Loucy (cell line): ENCODE results near the gene PNPLA1.

Experiments used
- H2AFZ ChIP-seq: fragments of 200-600 bp; sonication (generic); 2 replicates; pipeline ENCODE4 v1.6.0; 2016; ENCODE audit warnings: antibody characterized with exemption, mild to moderate bottlenecking, low read length, moderate library complexity
- H3F3A ChIP-seq: fragments of 200-600 bp; 2 replicates; pipeline ENCODE4 v1.6.0; 2016; ENCODE audit warnings: antibody characterized with exemption, low read depth, mild to moderate bottlenecking
- H3K27me3 ChIP-seq: fragments of 200-600 bp; sonication (generic); 2 replicates; pipeline ENCODE4 v1.6.1; 2014; ENCODE audit warnings: low read length, mild to moderate bottlenecking; ENCODE audit not compliant: insufficient read depth, poor library complexity, severe bottlenecking
- H3K36me3 ChIP-seq: fragments of 200-600 bp; sonication (generic); 2 replicates; pipeline ENCODE4 v1.6.1; 2016; ENCODE audit warnings: low read length; ENCODE audit not compliant: insufficient read depth
- H3K4me1 ChIP-seq: fragments of 200-600 bp; sonication (generic); 2 replicates; pipeline ENCODE4 v1.5.1; 2014; ENCODE audit warnings: low read length, mild to moderate bottlenecking; ENCODE audit not compliant: insufficient read depth, poor library complexity, severe bottlenecking
- H3K4me2 ChIP-seq: fragments of 200-600 bp; sonication (generic); 2 replicates; pipeline ENCODE4 v1.6.0; 2014; ENCODE audit warnings: antibody characterized with exemption, low read length, low read depth, mild to moderate bottlenecking; ENCODE audit not compliant: poor library complexity, severe bottlenecking
- H3K4me3 ChIP-seq: fragments of 200-600 bp; sonication (generic); 2 replicates; pipeline ENCODE4 v1.5.1; 2014; ENCODE audit warnings: low read length, mild to moderate bottlenecking, mixed read lengths; ENCODE audit not compliant: poor library complexity, severe bottlenecking
- H3K79me2 ChIP-seq: fragments of 200-600 bp; sonication (generic); 2 replicates; pipeline ENCODE4 v1.6.1; 2014; ENCODE audit warnings: low read length; ENCODE audit not compliant: insufficient read depth
- H3K9ac ChIP-seq: fragments of 200-600 bp; sonication (generic); 2 replicates; pipeline ENCODE4 v1.6.0; 2014; ENCODE audit warnings: mild to moderate bottlenecking, low read depth, low read length, moderate library complexity; ENCODE audit not compliant: poor library complexity, severe bottlenecking
- H3K9me2 ChIP-seq: fragments of 200-600 bp; sonication (generic); replicated peaks from 2 replicates; pipeline ENCODE4 v1.6.1; 2016; ENCODE audit warnings: low read depth, low read length, mixed read lengths
- H3K9me3 ChIP-seq: fragments of 200-600 bp; sonication (generic); 2 replicates; pipeline ENCODE4 v1.6.1; 2014; ENCODE audit warnings: mild to moderate bottlenecking, antibody characterized with exemption, low read length, low read depth; ENCODE audit not compliant: insufficient read depth
- H4K20me1 ChIP-seq: fragments of 200-600 bp; sonication (generic); 2 replicates; pipeline ENCODE4 v1.6.0; 2014; ENCODE audit warnings: antibody characterized with exemption, low read length, mild to moderate bottlenecking; ENCODE audit not compliant: insufficient read depth, poor library complexity, severe bottlenecking
- EZH2phosphoT487 ChIP-seq: fragments of 200-600 bp; IDR thresholded peaks from 2 replicates; pipeline ENCODE4 v1.6.1; 2018; ENCODE audit warnings: antibody characterized with exemption, mild to moderate bottlenecking, moderate library complexity, borderline replicate concordance
- TF ChIP-seq, protein P1 (sequence below): fragments of 200-600 bp; sonication (generic); conservative IDR thresholded peaks from 2 replicates; pipeline ENCODE4 v1.5.1; 2014; ENCODE audit warnings: mild to moderate bottlenecking, antibody characterized with exemption, low read length

Gene PNPLA1

GRCh38 chr6:36355819-36356218, 86.0 kb downstream of the PNPLA1 start:
- no peak overlapping the region for H3K4me2 ChIP-seq
- H3K4me1 ChIP-seq = peaks cover 13% of the 10 kb centered on the region
- no peaks in the 10 kb centered on the region for H3K9me3 ChIP-seq
- H3K27me3 ChIP-seq = no peaks in the 10 kb centered on the region
- H3K36me3 ChIP-seq = no peaks in the 10 kb centered on the region
- no peaks in the 10 kb centered on the region for H4K20me1 ChIP-seq
- H3K4me3 ChIP-seq = no peak overlapping the region
- no peaks in the 10 kb centered on the region for H3F3A ChIP-seq
- no peak for TF ChIP-seq EZH2phosphoT487
- TF ChIP-seq, protein P1, sequence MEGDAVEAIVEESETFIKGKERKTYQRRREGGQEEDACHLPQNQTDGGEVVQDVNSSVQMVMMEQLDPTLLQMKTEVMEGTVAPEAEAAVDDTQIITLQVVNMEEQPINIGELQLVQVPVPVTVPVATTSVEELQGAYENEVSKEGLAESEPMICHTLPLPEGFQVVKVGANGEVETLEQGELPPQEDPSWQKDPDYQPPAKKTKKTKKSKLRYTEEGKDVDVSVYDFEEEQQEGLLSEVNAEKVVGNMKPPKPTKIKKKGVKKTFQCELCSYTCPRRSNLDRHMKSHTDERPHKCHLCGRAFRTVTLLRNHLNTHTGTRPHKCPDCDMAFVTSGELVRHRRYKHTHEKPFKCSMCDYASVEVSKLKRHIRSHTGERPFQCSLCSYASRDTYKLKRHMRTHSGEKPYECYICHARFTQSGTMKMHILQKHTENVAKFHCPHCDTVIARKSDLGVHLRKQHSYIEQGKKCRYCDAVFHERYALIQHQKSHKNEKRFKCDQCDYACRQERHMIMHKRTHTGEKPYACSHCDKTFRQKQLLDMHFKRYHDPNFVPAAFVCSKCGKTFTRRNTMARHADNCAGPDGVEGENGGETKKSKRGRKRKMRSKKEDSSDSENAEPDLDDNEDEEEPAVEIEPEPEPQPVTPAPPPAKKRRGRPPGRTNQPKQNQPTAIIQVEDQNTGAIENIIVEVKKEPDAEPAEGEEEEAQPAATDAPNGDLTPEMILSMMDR = no peak
- H3K79me2 ChIP-seq = no peaks in the 10 kb centered on the region
- no peak overlapping the region for H3K9ac ChIP-seq
- H3K9me2 ChIP-seq = no peaks in the 10 kb centered on the region
- H2AFZ ChIP-seq = no peak overlapping the region

DNA sequence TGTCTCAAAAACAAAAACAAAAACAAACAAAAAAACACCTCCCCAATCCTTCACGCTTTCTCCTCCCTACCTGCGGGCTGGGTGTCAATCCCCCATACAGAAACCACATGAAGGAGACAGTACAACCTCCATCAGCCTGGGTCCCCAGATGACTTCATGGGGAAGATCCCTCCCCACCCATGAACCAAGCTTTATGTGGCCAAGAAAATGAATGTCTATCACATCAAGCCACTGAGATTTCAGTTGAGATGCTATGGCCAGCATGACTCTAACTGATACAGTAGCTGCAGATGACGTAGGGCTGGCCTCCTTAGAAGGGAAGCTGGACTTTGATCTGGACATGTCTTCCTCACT, 88.0 kb downstream of the PNPLA1 start:
- H3K9me3 ChIP-seq = no peaks in the 10 kb centered on the region
- H3K4me1 ChIP-seq = peaks cover 9% of the 10 kb centered on the region
- no peak overlapping the region for H3K9ac ChIP-seq
- no peaks in the 10 kb centered on the region for H3K36me3 ChIP-seq
- no peak overlapping the region for H3K4me3 ChIP-seq
- TF ChIP-seq, protein P1 = no peak
- TF ChIP-seq EZH2phosphoT487 = no peak
- no peak overlapping the region for H3K4me2 ChIP-seq
- no peaks in the 10 kb centered on the region for H3K79me2 ChIP-seq
- H3F3A ChIP-seq = no peaks in the 10 kb centered on the region
- H3K9me2 ChIP-seq = no peaks in the 10 kb centered on the region
- H2AFZ ChIP-seq = no peak overlapping the region
- no peaks in the 10 kb centered on the region for H3K27me3 ChIP-seq
- no peaks in the 10 kb centered on the region for H4K20me1 ChIP-seq
